ENCODE measurements around the gene GALNTL6. TPM values are rescaled to one million over a fixed set of nuclear protein-coding genes. Genes with fewer than 3 reads are reported as not detected.
A peak's percentile ranks its signal among the peaks of the same experiment; 100 is the strongest.

GALNTL6 gene
- total RNA-seq, 2 donors from 2014 or later, result 0.71 TPM; not detected in 1

DNA sequence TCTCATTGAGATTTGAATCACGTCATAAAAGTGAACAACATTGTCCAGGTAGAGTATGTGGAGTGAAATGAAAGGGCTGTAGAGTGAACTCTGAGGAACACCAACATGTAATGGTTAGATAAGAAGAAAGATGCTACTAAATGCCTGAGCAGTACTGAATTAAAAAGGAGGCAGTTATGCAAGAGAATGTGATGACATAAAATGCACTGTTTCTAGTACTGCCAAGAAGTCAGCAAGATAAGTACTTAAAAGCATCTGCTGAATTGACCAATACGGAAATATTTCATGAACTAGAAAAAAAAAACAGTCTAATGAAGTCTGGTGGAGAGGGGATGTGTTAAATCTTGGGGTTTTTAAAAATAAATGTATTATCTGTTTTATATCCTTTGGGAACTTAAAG lies 771.6 kb downstream of the GALNTL6 start:
- Histone ChIP-seq H3K4me1 (ENCODE audit: control insufficient read depth, insufficient read depth, low read length) (no peaks in the 10 kb centered on the region), H3K27me3 (ENCODE audit: control insufficient read depth, insufficient read depth, low read length, poor library complexity, severe bottlenecking) (no peaks in the 10 kb centered on the region), H3K9me3 (ENCODE audit: control insufficient read depth, low read length) (no peaks in the 10 kb centered on the region), H3K27ac (ENCODE audit: low read depth, low read length) (no peak overlapping the region), H3K9ac (ENCODE audit: extremely low read depth, low read length, poor library complexity, severe bottlenecking) (no peak overlapping the region), H3K36me3 (ENCODE audit: control insufficient read depth, insufficient read depth, low read length) (no peaks in the 10 kb centered on the region), H3K4me3 (ENCODE audit: low read length) (no peak overlapping the region)
- DNase-seq, result no peak
- Mint-ChIP-seq H3K4me1 (no peaks in the 10 kb centered on the region), H3K4me3 (no peak overlapping the region), H3K36me3 (ENCODE audit: low read depth) (no peaks in the 10 kb centered on the region), H3K9me3 (no peaks in the 10 kb centered on the region), H3K27me3 (ENCODE audit: insufficient read depth) (no peaks in the 10 kb centered on the region), H3K27ac (no peak overlapping the region)
- TF ChIP-seq, protein P1, sequence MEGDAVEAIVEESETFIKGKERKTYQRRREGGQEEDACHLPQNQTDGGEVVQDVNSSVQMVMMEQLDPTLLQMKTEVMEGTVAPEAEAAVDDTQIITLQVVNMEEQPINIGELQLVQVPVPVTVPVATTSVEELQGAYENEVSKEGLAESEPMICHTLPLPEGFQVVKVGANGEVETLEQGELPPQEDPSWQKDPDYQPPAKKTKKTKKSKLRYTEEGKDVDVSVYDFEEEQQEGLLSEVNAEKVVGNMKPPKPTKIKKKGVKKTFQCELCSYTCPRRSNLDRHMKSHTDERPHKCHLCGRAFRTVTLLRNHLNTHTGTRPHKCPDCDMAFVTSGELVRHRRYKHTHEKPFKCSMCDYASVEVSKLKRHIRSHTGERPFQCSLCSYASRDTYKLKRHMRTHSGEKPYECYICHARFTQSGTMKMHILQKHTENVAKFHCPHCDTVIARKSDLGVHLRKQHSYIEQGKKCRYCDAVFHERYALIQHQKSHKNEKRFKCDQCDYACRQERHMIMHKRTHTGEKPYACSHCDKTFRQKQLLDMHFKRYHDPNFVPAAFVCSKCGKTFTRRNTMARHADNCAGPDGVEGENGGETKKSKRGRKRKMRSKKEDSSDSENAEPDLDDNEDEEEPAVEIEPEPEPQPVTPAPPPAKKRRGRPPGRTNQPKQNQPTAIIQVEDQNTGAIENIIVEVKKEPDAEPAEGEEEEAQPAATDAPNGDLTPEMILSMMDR (conservative IDR thresholded peaks at IDR 0.05), result no peak
- 87 to 96% methylated on average over 2 of the region's 2 CpGs for WGBS, 2 experiments (ENCODE audit: insufficient coverage in 1 of 2, insufficient read length in 1 of 2)

GRCh38 chr4:172596206-172596605 lies 783.0 kb downstream of the GALNTL6 start:
- TF ChIP-seq, protein P1 (conservative IDR thresholded peaks at IDR 0.05), result peak; percentile 58
- Histone ChIP-seq H3K4me3 (ENCODE audit: low read length) (no peak overlapping the region), H3K27ac (ENCODE audit: low read depth, low read length) (no peak overlapping the region), H3K9me3 (ENCODE audit: control insufficient read depth, low read length) (no peaks in the 10 kb centered on the region), H3K27me3 (ENCODE audit: control insufficient read depth, insufficient read depth, low read length, poor library complexity, severe bottlenecking) (no peaks in the 10 kb centered on the region), H3K4me1 (ENCODE audit: control insufficient read depth, insufficient read depth, low read length) (no peaks in the 10 kb centered on the region), H3K36me3 (ENCODE audit: control insufficient read depth, insufficient read depth, low read length) (no peaks in the 10 kb centered on the region), H3K9ac (ENCODE audit: extremely low read depth, low read length, poor library complexity, severe bottlenecking) (no peak overlapping the region)
- H3K27me3 Mint-ChIP-seq (ENCODE audit: insufficient read depth), result no peaks in the 10 kb centered on the region
- 55 to 68% methylated on average over 4 of the region's 4 CpGs for WGBS, 2 experiments (ENCODE audit: insufficient coverage in 1 of 2, insufficient read length in 1 of 2)
- peak; percentile 54 for DNase-seq
- H3K27ac Mint-ChIP-seq, result no peak overlapping the region
- no peaks in the 10 kb centered on the region for H3K9me3 Mint-ChIP-seq
- no peaks in the 10 kb centered on the region for H3K4me1 Mint-ChIP-seq
- no peaks in the 10 kb centered on the region for H3K36me3 Mint-ChIP-seq (ENCODE audit: low read depth)
- H3K4me3 Mint-ChIP-seq, result no peak overlapping the region

GRCh38 chr4:172599554-172599953 lies 786.4 kb downstream of the GALNTL6 start:
- no peak overlapping the region for H3K27ac Mint-ChIP-seq
- WGBS, 2 experiments (ENCODE audit: insufficient coverage in 1 of 2, insufficient read length in 1 of 2), result 83 to 85% methylated on average over 2 to 4 of the region's 4 CpGs
- no peaks in the 10 kb centered on the region for H3K36me3 ChIP-seq (ENCODE audit: control insufficient read depth, insufficient read depth, low read length)
- H3K4me1 Mint-ChIP-seq, result no peaks in the 10 kb centered on the region
- DNase-seq, result no peak
- no peak overlapping the region for H3K9ac ChIP-seq (ENCODE audit: extremely low read depth, low read length, poor library complexity, severe bottlenecking)
- H3K4me3 Mint-ChIP-seq, result no peak overlapping the region
- no peaks in the 10 kb centered on the region for H3K9me3 ChIP-seq (ENCODE audit: control insufficient read depth, low read length)
- H3K27me3 ChIP-seq (ENCODE audit: control insufficient read depth, insufficient read depth, low read length, poor library complexity, severe bottlenecking), result no peaks in the 10 kb centered on the region
- H3K27me3 Mint-ChIP-seq (ENCODE audit: insufficient read depth), result no peaks in the 10 kb centered on the region
- H3K4me3 ChIP-seq (ENCODE audit: low read length), result no peak overlapping the region
- H3K4me1 ChIP-seq (ENCODE audit: control insufficient read depth, insufficient read depth, low read length), result no peaks in the 10 kb centered on the region
- TF ChIP-seq, protein P1 (conservative IDR thresholded peaks at IDR 0.05), result no peak
- H3K27ac ChIP-seq (ENCODE audit: low read depth, low read length), result no peak overlapping the region
- no peaks in the 10 kb centered on the region for H3K9me3 Mint-ChIP-seq
- H3K36me3 Mint-ChIP-seq (ENCODE audit: low read depth), result no peaks in the 10 kb centered on the region

All from endodermal cell (in vitro differentiated cells).